ENCODE measurements around the gene SIGLECL1.

- no peak for TF ChIP-seq POLR2AphosphoS5 (IDR thresholded peaks at IDR 0.05; ENCODE audit: low read depth, low read length)
- no peak for TF ChIP-seq TAF1 (IDR thresholded peaks at IDR 0.05; ENCODE audit: borderline replicate concordance, insufficient read depth, low read length)
Measured at GRCh38 chr19:51316688-51317087, 65.8 kb downstream of the SIGLECL1 start.
